Measurements from ENCODE around the gene RPS8. TPM values are rescaled to one million over a fixed set of nuclear protein-coding genes. Genes with fewer than 3 reads are reported as not detected.
A peak's percentile ranks its signal among the peaks of the same experiment; 100 is the strongest.
"Not testable (repeated sequence)": the region's sequence is repeated elsewhere in the genome, so short reads cannot be mapped to it uniquely, and the experiment has no call there.

Gene RPS8
- total RNA-seq, 1 donor from 2014 or later = 2,620 TPM

- Mint-ChIP-seq H3K4me1 (ENCODE audit: unreplicated experiment) (peaks cover 39% of the 10 kb centered on the region), H3K27me3 (no peaks in the 10 kb centered on the region), H3K36me3 (peaks cover 8% of the 10 kb centered on the region), H3K9me3 (no peaks in the 10 kb centered on the region), H3K27ac (peak within 1 kb of the TSS; percentile 100), H3K4me3 (peak within 1 kb of the TSS; percentile 75)
- DNase-seq (ENCODE audit: extremely low spot score, unreplicated experiment) = no peak
- no peak for TF ChIP-seq CTCF (conservative IDR thresholded peaks at IDR 0.05)
Measured at GRCh38 chr1:44808063-44808937, 33.0 kb downstream of the RPS8 start, which contains the start of gene BTBD19. TSS of gene BTBD19 (plus strand) at chr1:44808523. CDS start at chr1:44808821, 298 bp downstream.

GRCh38 chr1:44808938-44809917 is 33.9 kb downstream of the RPS8 start:
- Mint-ChIP-seq H3K27me3 (no peaks in the 10 kb centered on the region), H3K27ac (peak overlapping the region; percentile 100), H3K36me3 (peaks cover 8% of the 10 kb centered on the region), H3K4me1 (ENCODE audit: unreplicated experiment) (peaks cover 39% of the 10 kb centered on the region), H3K9me3 (no peaks in the 10 kb centered on the region), H3K4me3 (peak overlapping the region; percentile 75)
- TF ChIP-seq CTCF (conservative IDR thresholded peaks at IDR 0.05) = no peak
- no peak for DNase-seq (ENCODE audit: extremely low spot score, unreplicated experiment)

- no peaks in the 10 kb centered on the region for H3K27me3 Mint-ChIP-seq
- TF ChIP-seq CTCF (conservative IDR thresholded peaks at IDR 0.05) = no peak
- H3K36me3 Mint-ChIP-seq = peaks cover 12% of the 10 kb centered on the region
- peak overlapping the region; percentile 79 for H3K27ac Mint-ChIP-seq
- DNase-seq (ENCODE audit: extremely low spot score, unreplicated experiment) = no peak
- peaks cover 5% of the 10 kb centered on the region for H3K9me3 Mint-ChIP-seq
- peak overlapping the region; percentile 75 for H3K4me3 Mint-ChIP-seq
- H3K4me1 Mint-ChIP-seq (ENCODE audit: unreplicated experiment) = peaks cover 46% of the 10 kb centered on the region
Measured at GRCh38 chr1:44810101-44810761, 34.9 kb downstream of the RPS8 start.

GRCh38 chr1:44810762-44811105 is 35.4 kb downstream of the RPS8 start:
- Mint-ChIP-seq H3K4me3 (peak overlapping the region; percentile 54), H3K4me1 (ENCODE audit: unreplicated experiment) (peaks cover 49% of the 10 kb centered on the region), H3K27ac (peak overlapping the region; percentile 79), H3K36me3 (peaks cover 12% of the 10 kb centered on the region)
- DNase-seq (ENCODE audit: extremely low spot score, unreplicated experiment); H3K9me3 Mint-ChIP-seq; H3K27me3 Mint-ChIP-seq: not testable (repeated sequence)

- no peaks in the 10 kb centered on the region for H3K27me3 Mint-ChIP-seq
- no peak for DNase-seq (ENCODE audit: extremely low spot score, unreplicated experiment)
- H3K36me3 Mint-ChIP-seq = peaks cover 12% of the 10 kb centered on the region
- peaks cover 49% of the 10 kb centered on the region for H3K4me1 Mint-ChIP-seq (ENCODE audit: unreplicated experiment)
- TF ChIP-seq CTCF (conservative IDR thresholded peaks at IDR 0.05) = no peak
- peak overlapping the region; percentile 79 for H3K27ac Mint-ChIP-seq
- H3K9me3 Mint-ChIP-seq = peaks cover 5% of the 10 kb centered on the region
- peak overlapping the region; percentile 38 for H3K4me3 Mint-ChIP-seq
Measured at GRCh38 chr1:44811234-44811633, 35.9 kb downstream of the RPS8 start.
